IgD-negative memory B cell (primary cell): Measurements from ENCODE around the gene DGLUCY. TPM values are rescaled to one million over a fixed set of nuclear protein-coding genes. Genes with fewer than 3 reads are reported as not detected.
A peak's percentile ranks its signal among the peaks of the same experiment; 100 is the strongest.
"Not testable (repeated sequence)": the region's sequence is repeated elsewhere in the genome, so short reads cannot be mapped to it uniquely, and the experiment has no call there.

Source experiments
- H3K27ac Mint-ChIP-seq, 3 donors: one replicate each; pipeline ENCODE4 v1.8.0; 2020 to 2022; ENCODE audit warnings: mild to moderate bottlenecking in 3 of 3, mixed read lengths in 3 of 3, moderate library complexity in 1 of 3
- H3K27me3 Mint-ChIP-seq: one replicate; pipeline ENCODE4 v1.8.0; 2021; ENCODE audit warnings: mixed read lengths
- H3K36me3 Mint-ChIP-seq: one replicate; pipeline ENCODE4 v1.8.0; 2020; ENCODE audit warnings: mild to moderate bottlenecking, mixed read lengths
- H3K4me1 Mint-ChIP-seq, 3 donors: one replicate each; pipeline ENCODE4 v1.8.0; 2020 to 2022; ENCODE audit warnings: mixed read lengths in 3 of 3, mild to moderate bottlenecking in 1 of 3
- H3K4me3 Mint-ChIP-seq, 4 donors: one replicate each; pipeline ENCODE4 v1.8.0; 2020 to 2022; ENCODE audit warnings: mild to moderate bottlenecking in 4 of 4, mixed read lengths in 4 of 4, moderate library complexity in 3 of 4
- H3K9me3 Mint-ChIP-seq, 3 donors: one replicate each; pipeline ENCODE4 v1.8.0; 2020 to 2021; ENCODE audit warnings: mixed read lengths in 3 of 3, mild to moderate bottlenecking in 1 of 3
- polyA plus RNA-seq: library from polyadenylated mRNA; unstranded; fragments of 300-500 nt; fragmentation: Illumina TruSeq; gene quantifications from one replicate; pipeline ENCODE4 v1.2.3, GENCODE V29; 2021

DGLUCY gene
- polyA plus RNA-seq, 1 donor from 2014 or later: 68.0 TPM

GRCh38 chr14:91261115-91261514 lies 147.2 kb downstream of the DGLUCY start:
- H3K4me3 Mint-ChIP-seq: peak overlapping the region in 2 of 4 donors; percentile 22 to 46
- no peaks in the 10 kb centered on the region for H3K9me3 Mint-ChIP-seq
- peaks cover 12% of the 10 kb centered on the region for H3K27me3 Mint-ChIP-seq
- H3K36me3 Mint-ChIP-seq: no peaks in the 10 kb centered on the region
- peaks cover 14 to 33% (median 19%) of the 10 kb centered on the region in 3 donors for H3K4me1 Mint-ChIP-seq
- H3K27ac Mint-ChIP-seq: peak overlapping the region in 2 of 3 donors; percentile 12 to 90

DNA sequence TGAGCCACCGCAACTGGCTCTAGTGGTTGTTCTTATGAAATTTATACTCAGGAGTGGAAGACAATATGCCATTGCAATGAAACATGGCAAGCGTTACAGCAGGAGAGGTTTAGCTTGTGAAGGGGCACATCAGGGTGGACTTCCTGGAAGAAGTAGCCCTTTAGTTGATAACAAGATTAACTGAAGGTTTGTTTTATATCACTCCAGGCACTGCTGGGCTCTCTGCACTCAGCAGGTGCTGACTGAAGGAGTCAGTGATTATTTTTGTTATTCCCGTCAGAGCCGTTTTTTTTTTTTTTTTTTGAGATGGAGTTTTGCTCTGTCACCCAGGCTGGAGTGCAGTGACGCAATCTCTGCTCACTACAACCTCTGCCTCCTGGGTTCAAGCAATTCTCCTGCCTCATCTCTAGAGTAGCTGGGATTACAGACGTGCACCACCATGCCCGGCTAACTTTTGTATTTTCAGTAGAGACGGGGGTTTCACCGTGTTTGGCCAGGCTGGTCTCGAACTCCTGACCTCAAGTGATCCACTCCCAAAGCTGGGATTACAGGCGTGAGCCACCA lies 148.2 kb downstream of the DGLUCY start:
- H3K27ac Mint-ChIP-seq: peak overlapping the region in 1 of 3 donors; percentile 75
- peaks cover 12% of the 10 kb centered on the region for H3K27me3 Mint-ChIP-seq
- no peak overlapping the region for H3K4me3 Mint-ChIP-seq
- H3K36me3 Mint-ChIP-seq: no peaks in the 10 kb centered on the region
- H3K4me1 Mint-ChIP-seq: peaks cover 13 to 28% (median 19%) of the 10 kb centered on the region in 3 donors
- no peaks in the 10 kb centered on the region for H3K9me3 Mint-ChIP-seq

DNA sequence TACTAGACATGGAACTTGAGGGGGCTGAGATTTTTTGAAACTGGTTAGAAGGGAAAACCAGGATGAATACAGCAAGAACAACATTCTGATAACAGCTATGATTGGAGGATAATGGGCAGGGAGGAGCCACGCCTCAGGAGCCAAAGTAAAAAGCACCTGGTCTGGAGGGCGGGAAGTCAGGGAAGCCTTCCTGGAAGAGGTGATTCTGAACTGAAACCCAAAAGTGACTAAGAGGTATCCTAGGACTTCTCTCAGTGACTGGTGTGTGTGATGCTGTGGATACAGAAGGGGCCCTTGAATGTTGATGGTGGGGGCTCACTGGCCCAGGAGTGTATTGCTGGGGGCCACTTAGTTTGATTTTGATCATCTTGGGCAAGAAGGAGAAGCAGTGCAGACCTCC lies 149.5 kb downstream of the DGLUCY start:
- H3K4me3 Mint-ChIP-seq: peak overlapping the region in 3 of 4 donors; percentile 63 to 88 (median 70)
- H3K36me3 Mint-ChIP-seq: no peaks in the 10 kb centered on the region
- peaks cover 12 to 21% (median 16%) of the 10 kb centered on the region in 3 donors for H3K4me1 Mint-ChIP-seq
- H3K27me3 Mint-ChIP-seq: peaks cover 12% of the 10 kb centered on the region
- H3K27ac Mint-ChIP-seq: peak overlapping the region in 2 of 3 donors; percentile 69 to 81
- no peaks in the 10 kb centered on the region for H3K9me3 Mint-ChIP-seq

DNA sequence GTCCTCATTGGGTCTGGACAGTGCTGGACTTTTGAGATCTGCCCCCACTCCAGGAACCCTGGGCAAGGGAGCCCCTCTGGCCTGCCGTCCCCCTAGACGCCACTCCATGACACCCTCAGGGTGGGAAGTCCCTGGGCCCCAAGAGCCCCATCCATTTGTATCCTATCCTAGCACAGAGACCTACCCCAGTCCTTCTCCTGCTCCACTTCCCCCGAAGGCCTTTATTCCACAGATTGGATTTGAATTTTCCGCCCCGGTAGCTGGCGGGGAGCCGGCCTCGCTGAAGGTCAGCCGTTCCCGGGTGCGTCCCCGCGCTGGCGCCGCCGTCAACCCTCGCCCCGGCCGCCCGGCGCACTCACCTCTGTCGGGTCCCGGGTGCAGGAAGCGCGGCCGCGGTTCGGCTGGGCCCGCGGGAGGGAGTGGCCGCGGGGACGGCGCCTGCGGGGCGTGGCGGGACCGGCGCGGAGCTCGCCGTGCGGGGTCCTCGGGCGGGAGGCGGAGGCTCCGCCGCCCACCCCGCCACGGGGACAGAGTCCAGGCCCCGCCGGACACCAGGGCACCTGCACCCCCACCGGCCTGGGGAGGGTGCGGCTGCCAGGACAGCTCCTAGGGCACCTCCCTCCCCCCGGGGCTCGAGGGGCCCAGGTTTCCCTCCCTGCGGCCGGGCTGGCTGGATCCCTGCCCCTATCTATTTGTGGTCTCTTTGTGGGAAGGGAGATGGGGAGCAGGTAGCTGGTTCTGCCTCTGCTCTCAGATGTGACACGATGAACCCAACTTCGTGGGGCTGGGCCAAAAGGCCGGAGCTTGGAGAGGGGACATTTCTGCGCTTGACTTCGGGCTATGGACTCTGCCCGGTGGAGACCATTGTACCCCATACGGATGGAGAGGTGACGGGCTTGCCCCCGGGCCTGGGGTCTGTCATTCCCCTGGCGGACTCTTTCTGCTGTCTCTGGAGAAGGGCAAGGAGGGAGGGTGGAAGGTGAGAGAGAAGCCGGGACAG lies 150.6 kb downstream of the DGLUCY start:
- no peaks in the 10 kb centered on the region for H3K36me3 Mint-ChIP-seq
- peak overlapping the region; percentile 57 to 88 (median 74) for H3K4me3 Mint-ChIP-seq
- peaks cover 12 to 21% (median 16%) of the 10 kb centered on the region in 3 donors for H3K4me1 Mint-ChIP-seq
- peak overlapping the region in 1 of 3 donors; percentile 31 for H3K27ac Mint-ChIP-seq
- peaks cover 12% of the 10 kb centered on the region for H3K27me3 Mint-ChIP-seq
- no peaks in the 10 kb centered on the region for H3K9me3 Mint-ChIP-seq

- Mint-ChIP-seq H3K9me3 (no peaks in the 10 kb centered on the region), H3K4me1 (peaks cover 12 to 21% (median 16%) of the 10 kb centered on the region in 3 donors), H3K27ac (peak overlapping the region in 2 of 3 donors; percentile 15 to 59), H3K36me3 (no peaks in the 10 kb centered on the region), H3K4me3 (peak overlapping the region in 2 of 4 donors; percentile 52 to 75), H3K27me3 (peaks cover 12% of the 10 kb centered on the region)
Observed at GRCh38 chr14:91265404-91265803, 151.5 kb downstream of the DGLUCY start.

DNA sequence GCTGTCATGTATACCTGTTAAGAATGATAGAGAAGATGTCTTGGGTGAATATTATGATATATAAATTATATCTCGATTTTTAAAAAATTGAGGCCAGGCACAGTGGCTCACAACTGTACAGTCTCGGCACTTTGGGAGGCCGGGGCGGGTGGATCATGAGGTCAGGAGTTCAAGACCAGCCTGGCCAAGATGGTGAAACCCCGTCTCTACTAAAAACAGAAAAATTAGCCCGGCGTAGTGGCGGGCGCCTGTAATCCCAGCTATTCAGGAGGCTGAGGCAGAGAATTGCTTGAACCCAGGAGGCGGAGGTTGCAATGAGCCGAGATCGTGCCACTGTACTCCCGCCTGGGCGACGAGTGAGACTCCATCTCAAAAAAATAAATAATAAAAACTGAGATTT lies 152.4 kb downstream of the DGLUCY start:
- H3K27ac Mint-ChIP-seq: peak overlapping the region in 2 of 3 donors; percentile 4 to 59
- H3K9me3 Mint-ChIP-seq, H3K4me3 Mint-ChIP-seq, H3K36me3 Mint-ChIP-seq: not testable (repeated sequence)
- H3K4me1 Mint-ChIP-seq: peaks cover 9 to 21% (median 16%) of the 10 kb centered on the region in 3 donors
- H3K27me3 Mint-ChIP-seq: peaks cover 12% of the 10 kb centered on the region

DNA sequence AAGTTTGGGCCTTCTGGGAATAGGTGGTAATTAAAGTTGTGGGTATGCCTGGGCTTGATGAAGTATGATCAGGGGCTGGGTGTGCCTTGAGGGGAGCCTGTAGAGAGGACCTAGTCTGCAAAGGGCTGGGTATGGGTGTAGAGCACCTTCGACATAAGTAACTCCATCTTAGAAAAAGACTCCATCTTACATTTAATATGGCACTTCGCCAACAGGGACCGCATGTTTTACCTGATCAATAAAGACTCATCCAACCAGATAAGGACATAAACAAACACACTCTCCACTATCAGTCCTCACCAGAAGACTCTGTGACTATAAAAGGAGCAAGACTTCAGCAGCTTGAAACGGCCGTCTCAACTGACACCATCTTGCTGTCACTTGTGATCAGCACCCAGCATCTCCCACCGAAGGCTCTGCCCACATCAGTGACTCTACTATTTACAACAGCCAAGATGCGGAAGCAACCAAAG lies 154.1 kb downstream of the DGLUCY start:
- no peak overlapping the region for H3K4me3 Mint-ChIP-seq
- no peaks in the 10 kb centered on the region for H3K9me3 Mint-ChIP-seq
- peaks cover 12% of the 10 kb centered on the region for H3K27me3 Mint-ChIP-seq
- H3K36me3 Mint-ChIP-seq: no peaks in the 10 kb centered on the region
- peak overlapping the region in 2 of 3 donors; percentile 13 to 44 for H3K27ac Mint-ChIP-seq
- peaks cover 9 to 21% (median 16%) of the 10 kb centered on the region in 3 donors for H3K4me1 Mint-ChIP-seq

GRCh38 chr14:91269076-91269991 lies 155.5 kb downstream of the DGLUCY start:
- Mint-ChIP-seq H3K4me1 (peaks cover 9 to 11% (median 9%) of the 10 kb centered on the region in 3 donors), H3K9me3 (no peaks in the 10 kb centered on the region), H3K4me3 (peak overlapping the region in 1 of 4 donors; percentile 37), H3K27me3 (peaks cover 5% of the 10 kb centered on the region), H3K27ac (peak overlapping the region in 2 of 3 donors; percentile 73 to 93), H3K36me3 (no peaks in the 10 kb centered on the region)

- Mint-ChIP-seq H3K27ac (peak overlapping the region in 1 of 3 donors; percentile 93), H3K4me1 (peaks cover 6 to 9% (median 8%) of the 10 kb centered on the region in 3 donors), H3K36me3 (no peaks in the 10 kb centered on the region), H3K9me3 (no peaks in the 10 kb centered on the region), H3K4me3 (no peak overlapping the region), H3K27me3 (peaks cover 2% of the 10 kb centered on the region)
Observed at GRCh38 chr14:91270188-91270587, 156.3 kb downstream of the DGLUCY start.

DNA sequence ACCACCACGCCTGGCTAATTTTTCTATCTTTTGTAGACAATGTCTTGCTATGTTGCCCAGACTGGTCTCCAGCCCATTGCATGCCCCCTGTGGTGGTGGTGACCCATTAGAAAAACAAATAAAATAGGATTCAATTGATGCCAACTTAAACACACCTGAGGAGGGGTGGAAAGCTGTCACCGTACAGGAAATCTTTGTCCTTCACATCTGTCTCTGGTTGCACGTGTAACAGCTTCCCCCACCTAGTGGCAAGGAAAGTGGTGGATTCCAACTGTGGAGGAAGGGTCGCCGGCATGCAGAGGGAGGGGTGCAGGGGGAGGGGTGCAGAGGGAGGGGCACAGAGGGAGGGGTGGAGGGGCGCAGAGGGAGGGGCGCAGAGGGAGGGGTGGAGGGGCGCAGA lies 156.7 kb downstream of the DGLUCY start:
- no peaks in the 10 kb centered on the region for H3K36me3 Mint-ChIP-seq

GRCh38 chr14:91271639-91272038 lies 157.8 kb downstream of the DGLUCY start:
- Mint-ChIP-seq H3K4me3 (no peak overlapping the region), H3K4me1 (peaks cover 0 to 1% (median 0%) of the 10 kb centered on the region in 3 donors), H3K27me3 (no peaks in the 10 kb centered on the region), H3K36me3 (no peaks in the 10 kb centered on the region), H3K27ac (peak overlapping the region in 2 of 3 donors; percentile 49 to 50), H3K9me3 (no peaks in the 10 kb centered on the region)

More for the DNA sequence above, 156.7 kb downstream of the DGLUCY start:
- Mint-ChIP-seq H3K4me1 (peaks cover 2 to 5% (median 4%) of the 10 kb centered on the region in 3 donors), H3K4me3 (no peak overlapping the region), H3K9me3 (no peaks in the 10 kb centered on the region), H3K27me3 (no peaks in the 10 kb centered on the region), H3K27ac (no peak overlapping the region)

DNA sequence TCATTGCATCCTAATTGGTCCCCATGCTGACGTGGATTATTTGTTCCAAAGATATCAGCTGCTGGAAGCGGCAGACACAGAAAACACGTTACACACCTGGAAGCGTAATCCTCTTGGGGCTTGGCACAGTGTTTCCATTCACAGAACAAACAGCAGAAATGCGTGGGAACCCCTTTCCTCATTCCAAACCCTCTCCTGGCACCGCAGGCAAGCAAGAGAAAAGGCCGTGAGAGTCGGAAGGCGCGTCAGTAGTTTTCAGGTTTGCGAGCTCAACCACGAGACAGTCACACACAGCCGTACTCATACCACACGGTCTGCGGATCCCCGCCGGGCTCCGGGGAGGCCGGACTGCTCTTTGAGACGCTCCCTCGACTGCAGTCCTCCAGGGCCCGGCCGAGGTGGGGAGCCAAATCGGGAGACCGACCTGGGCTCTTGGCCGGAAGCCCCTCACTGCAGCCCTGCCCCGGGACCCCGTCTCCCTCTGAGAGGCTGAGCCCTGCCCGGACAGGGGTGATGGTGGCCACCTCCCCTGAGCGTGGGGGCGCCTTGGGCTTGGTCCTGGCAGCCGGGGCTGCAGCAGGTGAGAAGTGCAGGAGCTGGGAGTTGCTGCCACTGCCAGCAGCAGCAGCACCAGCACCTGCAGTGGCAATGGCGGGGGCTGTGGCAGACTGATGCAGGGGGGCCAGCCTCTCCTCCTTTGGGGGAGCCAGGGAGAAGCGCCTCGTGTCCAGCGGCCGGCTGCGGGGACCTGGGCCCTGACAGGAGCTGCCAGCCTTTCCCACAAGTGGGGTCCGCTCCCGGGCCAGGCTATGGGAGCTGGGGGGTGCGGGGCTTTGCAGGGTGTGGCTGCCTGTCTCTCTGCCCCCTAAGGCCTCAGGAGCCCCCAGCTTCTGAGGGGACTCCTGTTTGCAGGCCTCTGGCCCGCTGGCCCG lies 158.7 kb downstream of the DGLUCY start:
- Mint-ChIP-seq H3K27ac (peak overlapping the region in 2 of 3 donors; percentile 49 to 62), H3K36me3 (no peaks in the 10 kb centered on the region)

GRCh38 chr14:91273273-91273884 lies 159.5 kb downstream of the DGLUCY start:
- Mint-ChIP-seq H3K36me3 (no peaks in the 10 kb centered on the region), H3K9me3 (no peaks in the 10 kb centered on the region), H3K27ac (no peak overlapping the region), H3K27me3 (no peaks in the 10 kb centered on the region), H3K4me3 (no peak overlapping the region), H3K4me1 (no peaks in the 10 kb centered on the region)

More for the DNA sequence above, 158.7 kb downstream of the DGLUCY start:
- no peak overlapping the region for H3K4me3 Mint-ChIP-seq
- H3K4me1 Mint-ChIP-seq: peaks cover 0 to 1% (median 0%) of the 10 kb centered on the region in 3 donors
- no peaks in the 10 kb centered on the region for H3K27me3 Mint-ChIP-seq
- no peaks in the 10 kb centered on the region for H3K9me3 Mint-ChIP-seq
